GM21381 (cell line): Measurements from ENCODE around the gene FAM151A.

ENCODE experiments used
- ATAC-seq: cut with Tn5 transposase; IDR thresholded peaks from one replicate; pipeline ENCODE4 v1.9.1; 2021; ENCODE audit warnings: mild to moderate bottlenecking, moderate library complexity; ENCODE audit not compliant: unreplicated experiment

FAM151A gene

DNA sequence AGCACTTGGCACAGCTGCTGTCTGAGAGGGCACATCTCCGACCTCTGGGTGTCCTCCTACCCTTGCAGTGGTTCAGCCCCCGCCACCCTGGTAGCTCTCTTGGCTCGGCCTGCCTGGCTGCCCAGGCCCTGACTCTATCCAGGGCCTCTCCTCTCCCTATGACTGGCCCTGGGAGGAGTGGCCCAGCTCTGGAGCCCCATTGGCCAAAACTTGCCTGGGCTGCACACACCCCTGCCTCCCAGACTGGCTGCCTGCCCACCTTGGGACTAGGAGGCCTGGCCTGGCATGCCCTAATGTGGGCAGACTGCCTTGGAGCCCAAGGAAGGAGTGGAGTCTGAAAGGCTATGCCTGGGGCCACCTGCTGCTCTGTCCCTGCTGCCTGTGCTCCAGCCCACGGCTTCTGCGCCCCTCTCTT is 41.7 kb downstream of the FAM151A start:
- ATAC-seq: no peak

GRCh38 chr1:54580856-54581550 is 42.3 kb downstream of the FAM151A start:
- no peak for ATAC-seq

- no peak for ATAC-seq
These were observed 44.0 kb downstream of the FAM151A start for GRCh38 chr1:54579337-54579781.

DNA sequence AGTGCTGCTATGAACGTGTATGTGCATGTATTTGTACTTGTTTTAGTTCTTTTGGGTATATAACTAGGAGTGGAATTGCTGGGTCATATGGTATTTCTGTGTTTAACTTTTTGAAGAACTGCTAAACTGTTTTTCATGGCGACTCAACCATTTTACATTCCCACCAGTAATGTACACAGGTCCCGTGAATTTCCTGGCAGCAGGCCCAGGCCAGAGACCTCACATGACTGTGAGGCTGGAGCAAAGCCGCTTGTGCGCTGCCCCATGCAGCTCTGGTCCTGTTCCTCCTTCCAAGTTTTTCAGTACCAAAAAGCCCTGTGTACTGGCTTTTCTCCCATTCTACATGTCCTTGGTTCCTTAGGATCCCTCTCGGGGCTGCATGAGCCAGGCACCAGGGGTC is 45.7 kb downstream of the FAM151A start:
- ATAC-seq: no peak

DNA sequence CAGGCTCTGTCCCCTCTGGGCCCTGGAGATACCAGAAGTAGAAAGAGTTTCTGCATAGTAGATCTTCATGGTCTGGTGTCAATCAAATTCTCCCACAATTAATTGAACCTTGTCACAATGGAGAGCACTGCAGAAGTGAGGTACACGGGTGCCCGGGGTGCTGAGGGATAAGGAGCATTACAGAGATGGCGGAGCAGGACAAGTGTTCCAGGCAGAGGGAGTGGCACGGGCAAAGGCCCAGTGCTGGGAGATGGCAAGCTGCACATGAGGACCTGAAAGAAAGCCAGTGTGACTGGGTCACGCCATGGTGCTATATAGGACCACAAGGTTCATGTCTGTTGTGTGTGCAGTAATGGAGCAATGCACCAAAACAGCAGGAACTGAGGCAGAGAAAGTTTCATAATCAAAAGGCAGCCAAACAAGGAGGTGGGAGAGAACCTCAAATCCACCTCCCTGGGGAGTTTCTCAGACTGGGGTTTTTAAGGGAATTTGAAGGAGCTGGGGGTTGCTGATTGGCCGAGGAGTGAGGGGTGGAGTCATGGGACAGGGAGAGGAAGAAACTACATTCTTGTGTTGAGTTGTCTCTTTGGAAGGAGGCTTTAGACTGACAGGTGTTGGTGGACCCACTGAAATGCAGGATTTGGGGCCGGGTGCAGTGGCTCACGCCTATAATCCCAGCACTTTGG is 47.6 kb downstream of the FAM151A start:
- no peak for ATAC-seq

DNA sequence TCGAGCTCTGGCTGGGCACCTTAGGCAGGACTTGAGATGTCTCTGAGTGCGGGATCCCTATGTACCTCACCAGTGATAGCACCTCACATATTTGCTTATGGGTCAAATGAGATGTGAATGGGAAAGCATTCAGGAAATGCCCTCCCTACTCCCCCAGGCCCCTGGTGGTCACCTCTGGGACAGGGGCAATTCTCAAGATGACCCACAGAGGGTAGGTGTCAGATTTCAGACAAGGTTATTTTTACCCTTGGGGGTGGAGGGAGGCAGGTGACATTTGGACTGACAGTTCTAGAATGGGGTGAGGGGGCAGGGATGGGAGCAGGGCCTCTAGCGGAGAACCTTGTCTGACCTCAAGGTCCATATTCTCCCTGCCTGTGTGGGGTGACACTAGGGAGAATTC is 48.2 kb downstream of the FAM151A start:
- no peak for ATAC-seq

- ATAC-seq: no peak
These were observed 49.1 kb downstream of the FAM151A start for GRCh38 chr1:54574158-54574778.

DNA sequence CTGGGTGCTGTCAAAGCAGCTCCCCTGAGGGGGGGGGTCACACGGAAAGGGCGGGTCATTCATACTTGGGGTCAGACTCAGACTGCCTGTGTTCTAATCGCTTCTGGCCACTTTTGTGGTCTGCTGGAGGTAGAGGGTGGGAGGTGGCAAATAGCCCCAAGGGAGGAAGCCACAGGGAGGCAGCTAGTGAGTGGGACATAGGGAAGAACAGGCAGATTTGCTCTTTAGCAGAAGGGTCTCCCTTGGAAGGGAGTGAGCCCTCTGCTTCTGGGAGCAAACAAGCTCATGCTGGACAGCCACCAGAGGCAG is 50.8 kb downstream of the FAM151A start:
- ATAC-seq: no peak

DNA sequence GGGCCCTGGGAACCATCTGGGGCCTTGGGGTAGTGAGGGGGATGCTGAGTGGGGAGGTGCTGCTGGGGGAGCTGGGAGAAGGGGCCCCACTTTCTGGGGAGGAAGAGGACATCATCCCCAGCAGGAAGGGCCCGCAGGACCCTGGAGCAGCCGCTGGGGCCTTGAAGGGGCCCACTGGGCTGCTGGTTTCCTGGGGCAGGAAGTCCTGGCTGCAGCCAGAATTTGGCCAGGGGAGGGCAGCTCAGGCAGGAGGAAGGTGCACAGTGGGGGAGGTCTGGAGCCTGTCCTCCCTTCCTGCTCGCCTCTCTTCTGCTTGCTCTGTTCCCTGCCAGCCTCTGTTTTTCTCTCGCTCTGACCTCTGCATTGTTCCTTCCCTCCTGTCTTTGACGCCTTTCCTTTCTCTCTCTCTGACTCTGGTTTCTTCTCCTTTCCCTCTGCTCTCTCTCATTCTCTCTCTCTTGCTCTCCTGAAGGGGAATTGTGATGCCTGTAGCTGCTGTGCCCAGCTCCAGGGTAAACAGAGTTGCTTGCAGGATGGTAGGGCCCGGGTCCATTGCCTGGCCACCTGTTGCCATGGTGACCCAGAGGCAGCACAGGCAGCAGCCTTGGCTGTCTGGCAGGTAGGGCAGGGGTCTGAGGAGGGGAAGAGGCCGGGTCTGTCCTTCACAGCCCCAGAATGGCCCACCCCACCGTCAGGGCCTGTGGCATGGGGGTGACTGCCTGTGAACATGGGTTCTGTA is 51.4 kb downstream of the FAM151A start:
- no peak for ATAC-seq

DNA sequence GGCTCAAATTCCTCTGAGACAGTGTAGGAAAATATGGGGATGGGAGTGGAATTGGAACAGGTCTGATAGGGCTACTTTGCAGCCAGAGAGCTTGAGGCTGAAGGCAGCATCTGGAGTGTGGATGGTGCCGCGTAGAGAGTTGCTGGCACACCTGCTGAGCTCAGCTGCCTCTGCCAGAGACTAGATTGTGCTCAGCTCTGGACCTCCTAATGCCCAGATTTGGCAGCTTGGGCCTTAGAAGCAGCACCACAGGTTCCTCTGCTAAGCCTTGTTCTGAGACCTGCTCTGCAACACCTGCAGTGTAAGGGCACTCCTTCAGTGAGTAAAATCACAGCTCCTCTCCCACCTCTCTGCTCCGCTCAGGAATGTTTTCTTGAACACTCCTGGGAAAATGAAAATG is 52.0 kb downstream of the FAM151A start:
- ATAC-seq: no peak

GRCh38 chr1:54570161-54570560 is 53.2 kb downstream of the FAM151A start:
- ATAC-seq: no peak

GRCh38 chr1:54569339-54569738 is 54.0 kb downstream of the FAM151A start:
- ATAC-seq: no peak

- ATAC-seq: no peak
These were observed 55.4 kb downstream of the FAM151A start for GRCh38 chr1:54567961-54568360.

DNA sequence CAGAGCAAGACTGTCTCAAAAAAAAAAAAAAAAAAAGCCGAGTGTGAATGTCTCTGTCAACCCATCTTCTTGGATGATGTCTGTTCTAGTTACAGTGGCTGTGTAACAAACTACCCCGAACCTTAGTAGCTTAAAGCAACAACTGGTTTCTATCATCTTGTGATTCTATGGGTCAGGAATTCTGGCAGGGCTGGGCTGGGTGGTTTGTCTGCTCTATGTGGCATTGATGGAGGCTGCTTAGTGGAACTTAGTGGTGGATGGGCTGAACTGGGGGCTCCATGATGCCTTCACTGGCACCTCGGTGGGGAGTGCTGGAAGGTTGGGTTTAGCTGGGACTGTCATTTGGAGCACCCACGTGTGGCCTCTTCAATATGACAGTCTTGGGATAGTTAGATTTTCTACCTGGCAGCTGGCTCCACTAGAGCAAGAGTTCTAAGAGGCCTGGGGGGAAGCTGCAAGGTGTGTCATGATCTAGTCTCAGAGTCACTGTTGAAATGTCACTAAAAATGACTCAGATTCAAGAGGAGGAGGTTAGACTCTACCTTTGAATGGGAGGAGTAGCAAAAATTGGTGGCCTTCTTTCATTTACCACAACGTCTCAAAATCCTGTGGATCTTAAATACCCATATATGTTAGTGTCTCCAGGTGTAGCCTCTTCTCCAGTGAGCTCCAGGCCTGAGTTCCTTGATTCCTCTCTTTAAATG is 56.7 kb downstream of the FAM151A start:
- no peak for ATAC-seq

DNA sequence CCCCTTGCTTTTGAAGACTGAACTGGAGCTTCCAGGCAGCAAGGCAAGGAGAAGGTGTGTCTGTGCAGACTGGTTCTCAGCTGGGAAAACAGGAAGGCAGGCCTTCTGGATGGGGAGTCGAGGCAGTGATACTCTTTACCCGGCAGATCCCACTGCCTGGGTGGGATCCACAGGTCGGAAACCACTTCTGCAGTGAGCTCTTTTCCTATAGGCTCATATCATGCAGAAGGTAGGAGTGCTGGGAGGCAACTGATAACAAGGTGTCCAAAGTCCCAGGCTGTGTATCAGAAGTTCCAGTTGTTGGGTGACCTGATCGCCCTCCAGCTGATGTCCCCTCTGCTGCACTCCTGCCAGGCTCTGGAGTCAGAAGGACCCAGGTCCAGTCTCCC is 58.2 kb downstream of the FAM151A start:
- ATAC-seq: no peak

- no peak for ATAC-seq
These were observed 58.8 kb downstream of the FAM151A start for GRCh38 chr1:54564312-54565112.

- ATAC-seq: no peak
These were observed 63.5 kb downstream of the FAM151A start for GRCh38 chr1:54559771-54560231.
